GM20000 (cell line): ENCODE results near the gene NLRP1.

Source experiments
- DNase-seq: peaks from one replicate; pipeline ENCODE4 v3.0.0; 2012; ENCODE audit warnings: low spot score
- CTCF ChIP-seq: IDR thresholded peaks from 2 replicates; pipeline ENCODE4 v1.5.1; 2012; ENCODE audit warnings: mild to moderate bottlenecking, control low read depth; ENCODE audit errors: extremely low read depth, missing control alignments

NLRP1 gene

GRCh38 chr17:5527601-5528250 is 56.6 kb downstream of the NLRP1 start:
- no peak for TF ChIP-seq CTCF
- DNase-seq = no peak

GRCh38 chr17:5526821-5527598 is 57.3 kb downstream of the NLRP1 start:
- DNase-seq = peak; percentile 48
- no peak for TF ChIP-seq CTCF

- no peak for DNase-seq
- no peak for TF ChIP-seq CTCF
These were observed 61.1 kb downstream of the NLRP1 start for GRCh38 chr17:5523249-5523648.

GRCh38 chr17:5522476-5522875 is 61.8 kb downstream of the NLRP1 start:
- no peak for DNase-seq
- no peak for TF ChIP-seq CTCF

- TF ChIP-seq CTCF = no peak
- no peak for DNase-seq
These were observed 68.1 kb downstream of the NLRP1 start for GRCh38 chr17:5516060-5516792.

- DNase-seq = no peak
- TF ChIP-seq CTCF = no peak
These were observed 69.3 kb downstream of the NLRP1 start for GRCh38 chr17:5514976-5515375.

- TF ChIP-seq CTCF = no peak
- DNase-seq = no peak
These were observed 70.7 kb downstream of the NLRP1 start for GRCh38 chr17:5513628-5514027.
